ENCODE measurements around the gene PLIN3.
A peak's percentile ranks its signal among the peaks of the same experiment; 100 is the strongest.
"Not testable (repeated sequence)": the region's sequence is repeated elsewhere in the genome, so short reads cannot be mapped to it uniquely, and the experiment has no call there.

PLIN3 gene

GRCh38 chr19:4847190-4847973 is 20.1 kb downstream of the PLIN3 start:
- no peak for DNase-seq (ENCODE audit: low read depth)

DNA sequence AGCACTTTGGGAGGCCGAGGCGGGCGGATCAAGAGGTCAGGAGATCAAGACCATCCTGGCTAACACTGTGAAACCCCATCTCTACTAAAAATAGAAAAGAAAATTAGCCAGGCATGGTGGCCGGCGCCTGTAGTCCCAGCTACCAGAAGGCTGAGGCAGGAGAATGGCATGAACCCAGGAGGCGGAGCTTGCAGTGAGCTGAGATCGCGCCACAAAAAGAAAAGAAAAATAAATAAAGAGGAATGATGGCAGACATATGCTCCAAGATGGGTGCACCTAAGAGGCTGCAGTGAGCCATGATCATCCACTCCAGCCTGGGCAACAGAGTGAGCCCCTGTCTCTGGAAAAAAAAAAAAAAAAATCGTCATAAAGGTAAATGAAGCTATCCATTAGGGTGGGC is 21.5 kb downstream of the PLIN3 start:
- not testable (repeated sequence) for DNase-seq (ENCODE audit: low read depth)

- DNase-seq (ENCODE audit: low read depth), result no peak
Measured at GRCh38 chr19:4844348-4845179, 22.9 kb downstream of the PLIN3 start.

DNA sequence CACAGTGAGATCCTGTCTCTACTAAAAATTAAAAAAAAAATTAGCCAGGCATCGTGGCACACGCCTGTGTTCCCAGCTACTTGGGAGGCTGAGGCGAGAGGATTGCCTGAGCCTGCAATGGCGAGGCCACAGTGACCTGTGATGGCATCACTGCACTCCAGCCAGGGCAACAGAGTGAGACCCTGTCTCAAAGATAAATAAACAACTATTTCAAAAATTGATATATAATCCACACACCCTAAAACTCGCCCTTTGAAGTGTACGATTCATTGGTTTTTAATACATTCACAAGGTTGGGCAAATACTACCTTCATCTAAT is 23.9 kb downstream of the PLIN3 start:
- DNase-seq (ENCODE audit: low read depth), result no peak

GRCh38 chr19:4839192-4839591 is 28.3 kb downstream of the PLIN3 start:
- DNase-seq (ENCODE audit: low read depth), result no peak

GRCh38 chr19:4832776-4833175 is 34.7 kb downstream of the PLIN3 start:
- DNase-seq (ENCODE audit: low read depth), result no peak

GRCh38 chr19:4831979-4832340 is 35.5 kb downstream of the PLIN3 start:
- DNase-seq (ENCODE audit: low read depth), result not testable (repeated sequence)

GRCh38 chr19:4831304-4831978 is 36.0 kb downstream of the PLIN3 start, which contains the start of gene TICAM1:
Gene TICAM1 (minus strand): TSS chr19:4831712. CDS start chr19:4818377, 13,335 bp downstream.
- DNase-seq (ENCODE audit: low read depth), result peak; percentile 32

- DNase-seq (ENCODE audit: low read depth), result no peak
Measured at GRCh38 chr19:4830768-4831265, 36.6 kb downstream of the PLIN3 start.

- DNase-seq (ENCODE audit: low read depth), result no peak
Measured at GRCh38 chr19:4830332-4830731, 37.1 kb downstream of the PLIN3 start.

DNA sequence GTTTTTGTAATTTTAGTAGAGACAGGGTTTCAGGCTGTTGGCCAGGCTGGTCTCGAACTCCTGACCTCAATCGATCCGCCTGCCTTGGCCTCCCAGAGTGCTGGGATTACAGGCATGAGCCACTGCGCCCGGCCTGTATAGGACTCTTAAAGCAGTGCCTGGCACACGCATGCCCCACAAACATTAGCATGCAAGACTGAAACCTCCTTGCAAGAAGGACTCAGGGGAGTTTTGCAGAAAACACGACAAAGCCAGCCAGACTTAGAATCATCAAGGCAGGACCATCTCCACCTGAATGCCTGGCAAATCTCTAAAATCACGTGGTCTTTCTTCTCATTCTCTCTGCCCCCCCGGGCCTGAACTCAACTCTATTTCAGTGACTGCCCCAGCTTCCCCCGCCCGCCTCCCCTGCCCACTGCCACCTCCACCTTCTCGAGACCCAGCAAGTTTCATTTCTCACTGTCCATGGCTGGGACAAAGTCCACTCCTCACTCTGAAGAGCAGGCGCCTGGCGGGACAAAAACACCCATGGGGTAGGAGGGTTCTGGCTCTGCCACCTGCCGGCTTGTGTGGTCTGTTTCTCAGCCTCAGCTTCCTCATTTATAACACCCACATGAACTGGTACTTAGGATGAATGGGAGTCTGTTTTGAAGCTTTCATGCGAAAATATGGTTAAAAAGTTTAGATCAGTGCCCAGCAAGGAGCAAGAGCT is 38.3 kb downstream of the PLIN3 start:
- no peak for DNase-seq (ENCODE audit: low read depth)

DNA sequence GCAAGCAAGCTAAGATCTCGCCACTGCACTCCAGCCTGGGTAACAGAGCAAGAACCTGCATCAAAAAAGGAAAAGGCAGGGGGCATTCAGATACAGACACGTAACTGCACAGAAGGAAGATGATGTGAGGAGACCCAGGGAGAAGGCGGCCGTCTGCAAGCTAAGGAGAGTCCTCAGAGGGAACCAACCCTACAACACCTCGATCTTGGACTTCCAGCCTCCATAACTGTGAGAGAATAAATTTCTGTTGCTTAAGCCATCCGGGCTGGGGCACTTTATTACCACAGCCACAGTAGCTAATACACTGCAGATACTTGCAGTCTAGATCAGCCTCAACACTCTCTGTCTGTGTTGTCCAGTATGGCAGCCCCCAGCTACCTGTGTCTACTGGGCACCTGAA is 43.9 kb downstream of the PLIN3 start:
- DNase-seq (ENCODE audit: low read depth), result no peak

DNA sequence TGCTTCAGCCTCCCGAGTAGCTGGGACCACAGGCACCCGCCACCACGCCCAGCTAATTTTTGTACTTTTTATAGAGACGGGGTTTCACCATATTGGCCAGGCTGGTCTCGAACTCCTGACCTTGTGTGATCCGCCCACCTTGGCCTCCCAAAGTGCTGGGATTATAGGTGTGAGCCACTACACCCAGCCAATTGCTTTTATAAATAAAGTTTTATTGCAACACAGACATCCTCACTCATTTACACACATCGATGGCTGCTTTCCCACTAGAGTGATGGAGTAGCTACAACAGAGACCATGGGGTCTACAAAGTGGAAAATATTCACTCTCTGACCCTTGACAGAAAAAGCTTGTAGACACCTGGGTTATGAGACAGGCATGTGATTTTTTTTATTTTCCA is 45.1 kb downstream of the PLIN3 start:
- not testable (repeated sequence) for DNase-seq (ENCODE audit: low read depth)

GRCh38 chr19:4821265-4821664 is 46.2 kb downstream of the PLIN3 start:
- DNase-seq (ENCODE audit: low read depth), result no peak

DNA sequence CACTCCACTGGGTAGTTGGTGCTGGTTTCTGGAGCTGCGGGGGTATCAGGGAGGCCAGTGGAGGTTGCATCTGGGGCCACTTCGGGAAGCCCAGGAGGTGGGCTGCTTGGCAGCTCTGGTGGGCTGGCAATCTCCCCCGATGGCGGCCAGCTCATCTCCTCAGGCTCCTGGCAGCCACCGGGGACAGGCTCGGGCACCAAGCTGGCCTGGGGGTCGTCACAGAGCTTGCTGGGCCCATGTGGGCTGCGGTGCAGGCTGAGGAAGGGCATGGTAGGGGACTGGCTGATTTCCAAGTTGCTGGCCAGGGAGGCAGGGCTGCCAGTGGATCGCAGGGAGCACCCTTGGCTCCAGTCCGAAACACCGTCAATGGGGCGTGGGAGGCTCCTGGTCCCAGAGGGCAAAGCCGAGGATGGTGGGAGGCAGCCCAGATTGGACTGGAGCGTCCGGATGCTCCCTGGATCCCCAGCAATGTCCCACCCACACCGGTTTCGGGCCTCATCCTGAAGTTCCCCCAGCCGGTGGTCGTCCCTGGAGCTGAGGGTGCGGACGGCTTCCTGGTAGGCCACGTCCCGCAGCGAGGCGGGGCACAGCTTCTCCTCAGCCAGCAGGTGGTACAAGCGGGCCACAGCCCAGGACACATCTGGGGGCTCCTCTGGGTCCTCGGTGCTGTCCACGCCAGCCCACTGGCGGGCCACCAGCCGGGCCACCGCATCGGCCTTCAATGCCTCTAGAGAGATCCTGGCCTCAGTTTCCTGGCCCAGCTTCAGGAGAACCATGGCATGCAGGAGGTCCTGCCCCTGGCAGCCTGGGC is 49.8 kb downstream of the PLIN3 start:
- no peak for DNase-seq (ENCODE audit: low read depth)

DNA sequence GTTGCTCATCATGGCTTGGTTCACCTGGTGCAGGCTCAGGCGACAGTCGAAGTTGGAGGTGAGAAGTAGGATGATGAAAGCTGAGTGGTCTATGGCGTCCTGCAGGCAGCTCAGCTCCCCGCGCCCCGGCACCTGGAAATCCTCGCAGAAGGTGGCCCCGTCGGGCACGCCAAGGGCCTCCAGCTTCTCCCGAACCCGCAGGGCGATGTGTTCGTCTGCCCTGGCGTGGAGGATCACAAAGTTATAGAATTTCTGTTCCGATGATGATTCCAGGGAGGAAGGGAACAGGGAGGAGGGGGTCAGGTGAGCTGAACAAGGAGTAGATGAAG is 50.6 kb downstream of the PLIN3 start:
- DNase-seq (ENCODE audit: low read depth), result no peak

GRCh38 chr19:4816202-4816949 is 51.1 kb downstream of the PLIN3 start:
- no peak for DNase-seq (ENCODE audit: low read depth)

DNA sequence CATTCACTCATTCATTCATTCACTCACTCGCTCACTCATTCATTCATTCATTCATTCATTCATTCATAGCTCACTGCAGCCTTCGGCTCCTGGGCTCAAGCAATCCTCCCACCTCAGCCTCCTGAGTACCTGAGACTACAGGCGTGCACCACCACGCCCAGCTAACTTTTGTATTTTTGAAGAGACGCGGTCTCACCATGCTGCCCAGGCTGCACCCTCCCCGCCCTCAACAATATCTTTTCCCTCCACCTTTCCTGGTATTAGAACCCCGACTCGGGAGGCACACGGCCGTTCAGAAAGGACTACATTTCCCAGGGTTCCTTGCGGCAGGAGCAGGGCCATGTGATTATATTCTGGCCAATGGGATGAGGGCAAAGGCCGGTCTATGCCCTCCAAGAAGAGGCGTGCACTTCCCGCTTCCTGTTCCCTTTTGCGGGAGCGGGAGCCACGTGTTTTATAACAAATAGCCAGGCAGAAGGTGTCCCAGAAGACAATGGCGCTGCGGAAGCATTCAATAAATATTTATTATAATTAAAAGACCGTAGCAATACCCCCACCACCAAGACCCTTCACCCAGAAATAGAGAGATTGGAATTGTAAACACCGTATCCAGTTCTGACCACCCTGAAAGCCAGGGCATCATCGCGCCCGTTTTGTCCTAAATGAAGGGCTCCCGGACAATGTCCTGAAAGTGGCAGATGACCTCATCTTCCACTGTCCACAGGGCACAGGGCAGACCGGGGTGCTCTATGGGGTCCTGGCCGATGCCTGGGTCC is 51.9 kb downstream of the PLIN3 start:
- peak; percentile 89 for DNase-seq (ENCODE audit: low read depth)

GRCh38 chr19:4814625-4815425 is 52.6 kb downstream of the PLIN3 start:
- peak; percentile 47 for DNase-seq (ENCODE audit: low read depth)
